HEK293 (cell line): ENCODE measurements around the gene SHISAL1.

Experiments
- CTCF ChIA-PET: fragments of 350-600 bp; formaldehyde crosslinking; extraction: SDS; loops from one replicate; lab custom pipeline; 2021; ENCODE audit warnings: antibody characterized with exemption; lab: Yijun Ruan, JAX
- POLR2A ChIA-PET: fragments of 300-600 bp; formaldehyde crosslinking; extraction: SDS; loops from one replicate; lab custom pipeline; 2020; ENCODE audit warnings: antibody characterized with exemption, inconsistent platforms; lab: Yijun Ruan, JAX
- H3K27ac ChIP-seq: fragments of 200-500 bp; sonication (Bioruptor generic); 2 replicates; pipeline ENCODE4 v1.5.1; 2014; ENCODE audit warnings: low read depth, low read length, control low read depth, inconsistent platforms; ENCODE audit errors: extremely low read depth
- H3K36me3 ChIP-seq, 2 experiments: fragments of 200-500 bp in 1 of 2; sonication (Bioruptor generic) in 1 of 2; 1 replicate in 1 of 2; 2 replicates in 1 of 2; pipeline ENCODE4 v1.5.1; 2014 to 2017; ENCODE audit warnings: inconsistent platforms in 2 of 2, low read length in 2 of 2; ENCODE audit not compliant: control insufficient read depth in 2 of 2, insufficient read depth in 1 of 2
- H3K4me1 ChIP-seq: fragments of 200-500 bp; sonication (Bioruptor generic); 2 replicates; pipeline ENCODE4 v1.5.1; 2014; ENCODE audit warnings: mild to moderate bottlenecking, low read length, inconsistent platforms; ENCODE audit not compliant: control insufficient read depth, insufficient read depth
- H3K4me3 ChIP-seq: 2 replicates; pipeline ENCODE4 v1.5.1; 2011; ENCODE audit warnings: low read depth, mild to moderate bottlenecking, control low read depth, low read length, moderate library complexity
- H3K9me3 ChIP-seq: fragments of 200-500 bp; sonication (Bioruptor generic); 2 replicates; pipeline ENCODE4 v1.5.1; 2014; ENCODE audit warnings: low read depth, low read length, inconsistent platforms; ENCODE audit not compliant: control insufficient read depth, insufficient read depth
- BCL11B ChIP-seq: fragments of 450-650 bp; formaldehyde crosslinking; IDR thresholded peaks from 2 replicates; pipeline ENCODE4 v1.5.1; 2016; ENCODE audit warnings: low read depth, missing biosample characterization, missing genetic modification characterization
- EGR2 ChIP-seq: fragments of 450-650 bp; formaldehyde crosslinking; IDR thresholded peaks from 2 replicates; pipeline ENCODE4 v1.5.1; 2016; ENCODE audit warnings: low read depth, missing biosample characterization, missing genetic modification characterization
- KLF17 ChIP-seq: fragments of 450-650 bp; formaldehyde crosslinking; IDR thresholded peaks from 2 replicates; pipeline ENCODE4 v1.5.1; 2016; ENCODE audit warnings: missing biosample characterization, missing genetic modification characterization
- KLF8 ChIP-seq: fragments of 450-650 bp; formaldehyde crosslinking; IDR thresholded peaks from 2 replicates; pipeline ENCODE4 v1.5.1; 2016; ENCODE audit warnings: missing biosample characterization, missing genetic modification characterization
- PATZ1 ChIP-seq: fragments of 450-650 bp; formaldehyde crosslinking; IDR thresholded peaks from 2 replicates; pipeline ENCODE4 v1.5.1; 2016; ENCODE audit warnings: missing biosample characterization, missing genetic modification characterization
- PRDM1 ChIP-seq: fragments of 450-650 bp; formaldehyde crosslinking; IDR thresholded peaks from 2 replicates; pipeline ENCODE4; 2016; ENCODE audit warnings: missing biosample characterization, missing genetic modification characterization
- PRDM2 ChIP-seq: fragments of 450-650 bp; formaldehyde crosslinking; IDR thresholded peaks from 2 replicates; pipeline ENCODE4 v1.5.1; 2016; ENCODE audit warnings: missing biosample characterization, missing genetic modification characterization, borderline replicate concordance
- ZBTB20 ChIP-seq: fragments of 450-650 bp; formaldehyde crosslinking; IDR thresholded peaks from 2 replicates; pipeline ENCODE4 v1.5.1; 2016; ENCODE audit warnings: missing biosample characterization, missing genetic modification characterization
- ZBTB8A ChIP-seq: fragments of 450-650 bp; formaldehyde crosslinking; IDR thresholded peaks from 2 replicates; pipeline ENCODE4 v1.5.1; 2016; ENCODE audit warnings: missing biosample characterization, missing genetic modification characterization
- ZFP37 ChIP-seq: fragments of 450-650 bp; formaldehyde crosslinking; IDR thresholded peaks from 2 replicates; pipeline ENCODE4 v1.5.1; 2016; ENCODE audit warnings: missing biosample characterization, missing genetic modification characterization
- ZFP69B ChIP-seq: fragments of 450-650 bp; formaldehyde crosslinking; IDR thresholded peaks from 2 replicates; pipeline ENCODE4 v1.5.1; 2016; ENCODE audit warnings: missing biosample characterization, missing genetic modification characterization
- ZNF2 ChIP-seq: fragments of 450-650 bp; formaldehyde crosslinking; IDR thresholded peaks from 2 replicates; pipeline ENCODE4 v1.5.1; 2016; ENCODE audit warnings: missing biosample characterization, missing genetic modification characterization
- ZNF324 ChIP-seq: fragments of 450-650 bp; formaldehyde crosslinking; IDR thresholded peaks from 2 replicates; pipeline ENCODE4 v1.5.1; 2016; ENCODE audit warnings: missing biosample characterization, missing genetic modification characterization
- ZNF37A ChIP-seq: fragments of 450-650 bp; IDR thresholded peaks from 2 replicates; pipeline ENCODE4 v1.5.1; 2018; ENCODE audit warnings: missing biosample characterization, missing genetic modification characterization
- ZNF391 ChIP-seq: fragments of 450-650 bp; formaldehyde crosslinking; IDR thresholded peaks from 2 replicates; pipeline ENCODE4 v1.5.1; 2016; ENCODE audit warnings: low read depth, missing biosample characterization, missing genetic modification characterization, borderline replicate concordance
- ZNF529 ChIP-seq: fragments of 450-650 bp; formaldehyde crosslinking; IDR thresholded peaks from 2 replicates; pipeline ENCODE4 v1.5.1; 2017; ENCODE audit warnings: missing genetic modification characterization, missing biosample characterization; ENCODE audit not compliant: insufficient replicate concordance
- ZNF692 ChIP-seq: fragments of 450-650 bp; formaldehyde crosslinking; IDR thresholded peaks from 2 replicates; pipeline ENCODE4 v1.5.1; 2016; ENCODE audit warnings: missing biosample characterization, missing genetic modification characterization
- ZNF707 ChIP-seq: fragments of 450-650 bp; formaldehyde crosslinking; IDR thresholded peaks from 2 replicates; pipeline ENCODE4 v1.5.1; 2016; ENCODE audit warnings: missing biosample characterization, missing genetic modification characterization
- ZNF785 ChIP-seq: fragments of 450-650 bp; formaldehyde crosslinking; IDR thresholded peaks from 2 replicates; pipeline ENCODE4 v1.5.1; 2016; ENCODE audit warnings: missing biosample characterization, missing genetic modification characterization

SHISAL1 gene

GRCh38 chr22:44336962-44337677 is 24.4 kb upstream of the SHISAL1 start:
- Histone ChIP-seq H3K4me1 (no peaks in the 10 kb centered on the region; the same call in 1 of the 2 replicates), H3K9me3 (no peaks in the 10 kb centered on the region), H3K4me3 (no peak overlapping the region), H3K27ac (no peak overlapping the region), H3K36me3 (no peaks in the 10 kb centered on the region)
- CTCF ChIA-PET = no interaction called here
- TF ChIP-seq PRDM1 (tag by site-specific recombination) (no peak), ZBTB20 (tag by site-specific recombination) (0 out of 2 replicates have a peak, but pooled peaks have one; percentile 11)
- POLR2A ChIA-PET = interaction anchor here (0.8 kb wide), 1 partner anchor 12 kb away, joined by 3 read pairs; no protein-coding TSS in a partner anchor

- Histone ChIP-seq H3K27ac (no peak overlapping the region), H3K4me3 (no peak overlapping the region), H3K4me1 (no peaks in the 10 kb centered on the region), H3K36me3 (no peaks in the 10 kb centered on the region), H3K9me3 (no peaks in the 10 kb centered on the region)
- ChIA-PET POLR2A (interaction anchor here (0.7 kb wide), 1 partner anchor 232 kb away, joined by 3 read pairs; no protein-coding TSS in a partner anchor), CTCF (no interaction called here)
- TF ChIP-seq KLF17 (0 out of 2 replicates have a peak, but pooled peaks have one; percentile 22), ZFP69B (tag by site-specific recombination) (0 out of 2 replicates have a peak, but pooled peaks have one; percentile 17), ZNF692 (no peak), EGR2 (tag by site-specific recombination) (no peak; the same call in 1 of the 2 replicates), ZNF37A (tag by site-specific recombination) (no peak), ZBTB8A (tag by site-specific recombination) (no peak), PRDM1 (tag by site-specific recombination) (no peak), ZNF2 (tag by site-specific recombination) (0 out of 2 replicates have a peak, but pooled peaks have one; percentile 58), ZNF391 (0 out of 2 replicates have a peak, but pooled peaks have one; percentile 36), PRDM2 (tag by site-specific recombination) (no peak), ZFP37 (tag by site-specific recombination) (no peak), BCL11B (no peak), PATZ1 (tag by site-specific recombination) (peak; percentile 36; the same call in 1 of the 2 replicates), ZNF324 (tag by site-specific recombination) (no peak), KLF8 (tag by site-specific recombination) (peak; percentile 65; the same call in 1 of the 2 replicates), ZNF785 (tag by site-specific recombination) (peak; percentile 65; the same call in 1 of the 2 replicates), ZNF529 (no peak), ZNF707 (0 out of 2 replicates have a peak, but pooled peaks have one; percentile 7)
Measured at GRCh38 chr22:44335903-44336803, 23.4 kb upstream of the SHISAL1 start.
